Stimulated activated CD4-positive, alpha-beta T cell treated with anti-CD3 and anti-CD28 coated beads, Interleukin-15, amount 100 ng/mL, for 24 hours (primary cell): ENCODE data around the gene KRT14.
"Not testable (repeated sequence)": the region's sequence is repeated elsewhere in the genome, so short reads cannot be mapped to it uniquely, and the experiment has no call there.

ENCODE experiments used
- DNase-seq: peaks from one replicate; pipeline ENCODE4 v3.0.0-alpha.2; 2020

KRT14 gene

GRCh38 chr17:41622340-41623183 lies 35.9 kb upstream of the KRT14 start:
- DNase-seq = not testable (repeated sequence)

DNA sequence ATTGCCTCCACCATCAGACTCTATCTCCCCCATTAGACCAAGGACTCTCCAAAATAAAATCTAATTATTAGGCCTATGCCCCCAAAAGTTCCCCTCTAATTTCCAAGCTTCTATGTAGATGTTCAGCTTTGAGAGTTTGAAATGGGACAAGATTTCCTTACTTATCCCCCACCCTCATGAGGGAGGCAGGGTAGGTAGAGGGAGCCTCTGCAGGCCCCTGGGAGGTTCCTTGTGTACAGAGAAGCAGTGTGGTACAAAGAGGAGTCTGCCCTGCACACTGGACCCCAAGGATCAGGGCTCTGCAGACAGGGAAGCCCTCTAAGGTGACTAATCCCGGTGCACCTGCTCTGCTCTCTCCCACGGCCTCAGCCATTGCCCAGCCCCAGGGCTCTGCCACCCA lies 35.2 kb upstream of the KRT14 start:
- no peak for DNase-seq

- not testable (repeated sequence) for DNase-seq
These were observed 34.7 kb upstream of the KRT14 start for GRCh38 chr17:41621435-41621817.

DNA sequence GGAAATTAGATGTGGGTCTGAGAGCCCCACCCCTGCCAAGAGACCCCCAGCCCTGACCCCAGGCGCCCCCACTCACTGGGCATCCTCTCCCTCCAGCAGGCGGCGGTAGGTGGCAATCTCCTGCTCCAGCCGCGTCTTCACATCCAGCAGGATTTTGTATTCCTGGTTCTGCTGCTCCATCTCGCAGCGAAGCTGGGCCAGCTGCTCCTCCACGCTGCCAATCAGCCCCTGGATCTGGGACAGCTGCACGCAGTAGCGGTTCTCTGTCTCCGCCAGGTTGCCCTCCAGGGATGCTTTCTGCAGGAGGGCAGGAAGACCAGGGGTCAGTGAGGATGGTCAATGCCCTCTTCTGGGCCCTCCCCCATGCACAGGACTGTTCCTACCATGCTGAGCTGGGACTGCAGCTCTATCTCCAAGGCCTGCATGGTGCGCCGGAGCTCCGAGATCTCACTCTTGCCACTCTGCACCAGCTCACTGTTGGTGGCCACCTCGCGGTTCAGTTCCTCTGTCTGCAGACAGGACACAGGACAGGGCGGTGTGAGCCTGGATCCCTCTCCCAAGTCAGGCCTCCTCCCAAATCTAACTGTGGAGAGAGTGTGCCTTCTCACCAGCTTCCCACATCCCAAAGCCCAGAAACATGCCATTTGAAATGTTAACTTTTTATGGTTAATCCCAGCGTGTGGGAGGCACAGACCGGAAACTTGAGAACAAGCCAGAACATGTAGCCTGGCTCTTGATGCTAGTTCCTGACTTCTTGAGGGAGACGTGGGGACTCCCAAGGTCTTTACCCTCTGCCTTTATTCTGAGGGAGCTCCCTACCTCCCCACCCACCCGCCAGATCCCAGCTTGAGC lies 34.1 kb upstream of the KRT14 start:
- no peak for DNase-seq

GRCh38 chr17:41619927-41620582 lies 33.4 kb upstream of the KRT14 start:
- not testable (repeated sequence) for DNase-seq

GRCh38 chr17:41619036-41619926 lies 32.6 kb upstream of the KRT14 start:
- DNase-seq = no peak

DNA sequence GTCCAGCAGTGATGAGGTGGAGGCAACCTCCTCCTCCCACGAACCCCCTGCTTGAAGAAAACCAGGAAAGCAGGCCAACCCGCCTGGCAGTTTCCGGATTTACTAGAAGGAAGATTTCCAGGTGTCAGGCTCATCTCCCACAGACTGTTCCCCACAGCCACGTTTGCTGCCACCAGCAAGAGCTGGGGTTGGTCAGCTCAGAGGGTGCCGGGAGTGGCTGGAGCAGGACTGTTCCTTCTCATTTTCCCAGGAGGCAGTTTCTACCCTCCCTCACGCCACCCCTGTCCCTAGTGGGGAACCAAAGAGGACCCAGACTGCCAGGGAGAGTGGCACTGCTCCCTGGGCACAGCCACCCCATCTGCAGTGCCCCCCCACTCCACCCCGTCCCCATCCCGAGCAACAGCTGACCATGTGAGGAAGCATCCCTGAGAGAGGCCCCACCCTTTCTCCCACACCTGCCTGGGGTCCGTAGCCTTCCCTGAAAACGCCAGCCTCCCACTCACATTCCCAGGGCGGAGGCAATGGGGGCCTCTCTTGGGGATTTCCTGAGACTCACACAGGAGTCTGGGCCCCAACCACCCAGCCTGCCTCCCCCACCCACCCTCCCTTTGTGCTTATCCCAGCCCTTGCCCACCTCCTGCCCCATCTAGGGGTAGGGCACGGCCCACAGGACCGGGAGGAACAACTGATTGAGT lies 31.8 kb upstream of the KRT14 start:
- no peak for DNase-seq

GRCh38 chr17:41617698-41618097 lies 31.0 kb upstream of the KRT14 start:
- DNase-seq = no peak

DNA sequence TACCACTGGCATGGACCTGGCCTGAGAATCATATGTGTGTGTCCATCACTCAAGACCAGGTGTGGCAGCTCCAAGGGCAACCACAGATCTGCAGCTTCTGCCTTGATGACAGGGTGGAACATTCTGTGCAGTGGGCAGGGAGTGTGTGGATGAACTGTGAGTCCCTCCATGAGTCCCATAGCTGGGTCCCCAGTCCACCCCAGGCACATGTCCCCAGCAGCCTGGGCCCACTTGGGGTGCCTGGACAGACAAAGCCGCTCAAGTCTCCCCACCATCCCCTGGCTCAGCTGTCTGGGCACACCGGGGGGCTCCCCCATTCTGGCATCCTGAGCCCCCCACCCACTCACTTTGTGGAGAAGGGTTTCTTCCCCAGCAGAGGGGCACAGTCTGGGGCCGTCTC lies 30.4 kb upstream of the KRT14 start:
- DNase-seq = no peak

- not testable (repeated sequence) for DNase-seq
These were observed 29.8 kb upstream of the KRT14 start for GRCh38 chr17:41616486-41616885.

DNA sequence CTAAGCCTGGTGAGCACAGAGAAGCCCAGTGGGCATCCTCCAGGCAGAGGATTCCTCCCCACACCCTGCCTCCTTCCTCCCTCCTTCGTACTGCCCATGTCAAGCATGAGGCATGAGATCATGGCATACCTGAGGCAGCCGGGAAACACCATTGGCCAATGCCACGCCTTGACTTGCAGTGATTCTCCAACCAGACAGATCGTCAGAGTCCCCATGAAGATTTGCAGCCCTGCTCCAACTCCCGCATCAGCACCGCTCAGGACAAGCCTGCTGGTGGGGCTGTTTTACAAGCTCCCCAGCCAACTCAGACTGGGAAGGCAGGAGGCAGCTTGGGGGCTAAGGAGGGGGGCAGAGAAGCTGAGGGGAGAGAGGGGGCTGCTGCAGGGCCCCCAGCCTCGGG lies 28.8 kb upstream of the KRT14 start:
- no peak for DNase-seq

DNA sequence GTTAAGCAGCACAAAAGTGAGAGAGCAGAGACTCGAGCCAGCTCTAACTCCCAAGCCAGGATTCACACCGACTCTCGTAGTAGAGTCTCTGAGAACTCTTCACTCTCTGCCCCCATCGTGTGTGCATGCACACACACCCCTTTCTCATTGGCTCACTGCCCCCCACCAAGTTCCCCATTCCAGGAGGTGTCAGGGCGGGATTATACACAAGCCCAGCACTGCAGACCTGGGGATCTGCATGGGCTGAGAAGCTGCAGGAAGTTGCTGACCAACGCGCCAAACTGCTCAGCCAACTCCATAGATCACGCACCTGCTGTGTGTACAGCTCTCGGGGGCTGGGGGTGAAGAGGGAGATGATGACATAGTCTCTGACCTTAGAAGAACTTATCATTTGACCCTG lies 28.1 kb upstream of the KRT14 start:
- not testable (repeated sequence) for DNase-seq

- no peak for DNase-seq
These were observed 27.4 kb upstream of the KRT14 start for GRCh38 chr17:41614098-41614497.

DNA sequence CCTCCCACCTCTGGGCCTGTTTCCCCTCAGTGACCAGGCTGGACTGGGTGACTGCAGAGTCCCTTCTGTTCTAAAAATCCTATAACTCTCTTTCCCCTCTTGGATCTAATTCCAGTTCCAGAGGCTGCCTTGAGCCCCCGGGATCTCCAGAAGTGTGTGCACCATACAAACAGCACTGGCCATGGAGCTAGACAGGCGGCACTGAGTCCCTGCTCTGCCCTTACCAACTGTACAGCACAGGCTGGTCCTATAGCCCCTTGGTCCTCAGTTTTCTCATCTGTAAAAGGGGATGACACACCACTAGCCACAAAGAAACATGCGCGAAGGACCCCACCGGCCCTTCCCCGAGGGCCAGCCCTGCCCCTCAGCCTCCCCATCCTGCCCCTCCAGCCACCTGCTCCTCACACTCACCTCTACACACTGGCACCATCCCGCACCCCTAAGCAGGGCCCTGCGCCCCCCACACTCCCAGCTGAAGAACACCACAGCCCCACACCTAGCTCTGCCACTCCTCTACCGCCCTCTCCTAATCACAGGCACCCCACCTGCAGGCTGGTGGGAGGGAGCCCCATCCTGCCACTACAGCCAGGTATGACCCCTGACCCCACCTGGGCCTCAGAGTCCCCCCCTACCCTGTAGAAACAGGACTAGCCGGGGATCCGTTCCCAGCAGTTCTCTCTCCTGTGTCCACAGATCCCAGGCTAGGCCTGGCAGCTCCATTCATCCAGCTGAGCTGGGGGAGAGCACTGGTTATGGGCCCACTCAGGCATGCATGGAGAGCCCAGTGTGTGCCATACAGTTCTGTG lies 26.8 kb upstream of the KRT14 start:
- no peak for DNase-seq

DNA sequence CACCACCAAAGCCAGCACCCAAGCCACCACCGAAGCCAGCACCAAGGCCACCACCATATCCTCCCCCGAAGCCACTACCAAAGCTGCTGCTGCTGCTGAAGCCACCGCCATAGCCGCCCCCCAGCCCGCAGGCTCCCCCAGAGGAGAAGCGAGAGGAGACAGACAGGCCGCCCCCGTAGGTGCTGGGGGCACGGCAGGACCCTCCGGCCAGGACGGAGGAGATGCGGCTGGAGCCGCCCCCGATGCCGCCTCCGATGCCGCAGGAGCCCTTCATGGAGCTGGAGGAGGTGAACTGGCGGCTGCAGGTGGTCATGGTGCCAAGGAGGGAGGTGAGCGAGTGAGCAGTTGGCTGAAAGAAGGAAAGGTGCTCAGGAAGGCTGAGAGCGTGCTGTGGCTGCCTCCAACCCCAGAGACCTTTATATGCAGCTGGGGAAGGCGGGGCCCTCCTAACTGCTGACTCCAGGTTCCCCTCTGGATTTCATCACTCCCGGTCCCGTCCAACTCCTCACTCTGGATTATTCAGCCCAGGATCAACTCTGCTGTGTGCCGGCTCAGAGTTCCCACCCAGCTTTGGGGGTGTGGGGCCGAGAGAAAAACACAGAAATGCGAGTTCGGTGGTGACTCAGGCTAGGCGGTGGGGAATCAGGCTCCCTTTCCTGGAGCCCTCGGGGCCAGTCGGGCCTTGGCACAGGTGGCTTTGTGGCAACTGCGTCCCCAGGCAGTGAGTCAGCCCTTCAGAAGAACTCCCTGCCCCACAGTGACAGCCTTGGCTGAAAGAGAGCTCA lies 25.9 kb upstream of the KRT14 start, which contains the start of gene KRT16:
Gene KRT16 (minus strand): TSS at position 392 of the 785 bp plus-strand sequence. CDS start 79 bp downstream, at position 313.
- not testable (repeated sequence) for DNase-seq

GRCh38 chr17:41610965-41611640 lies 24.4 kb upstream of the KRT14 start:
- no peak for DNase-seq

- not testable (repeated sequence) for DNase-seq
These were observed 23.4 kb upstream of the KRT14 start for GRCh38 chr17:41610061-41610517.

DNA sequence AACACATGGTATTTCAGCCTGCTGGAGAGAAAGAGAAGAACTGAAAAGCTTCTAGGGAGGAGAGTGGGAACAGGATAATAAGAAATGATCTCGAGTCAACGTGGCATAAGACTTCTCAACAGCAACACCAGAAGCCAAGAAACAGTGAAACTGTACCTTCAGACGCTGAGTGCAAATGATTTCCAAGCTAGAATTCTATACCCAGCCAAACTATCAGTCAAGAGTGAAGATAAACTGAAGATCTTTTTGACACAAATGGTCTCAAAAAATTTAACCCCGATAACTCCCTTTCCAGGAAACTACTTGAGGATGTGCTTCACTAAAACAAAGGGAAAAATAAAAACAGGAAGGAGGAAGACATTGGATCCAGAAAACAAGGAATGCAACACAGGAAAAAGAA lies 20.2 kb upstream of the KRT14 start:
- DNase-seq = not testable (repeated sequence)

- DNase-seq = no peak
These were observed 15.8 kb upstream of the KRT14 start for GRCh38 chr17:41602524-41602923.
